Measurements from ENCODE around the gene ABHD12B.

GRCh38 chr14:50844391-50844790 is 27.5 kb upstream of the ABHD12B start:
- no peak for TF ChIP-seq POLR2AphosphoS5 (IDR thresholded peaks at IDR 0.05; ENCODE audit: low read depth, low read length)
- TF ChIP-seq, protein P1, sequence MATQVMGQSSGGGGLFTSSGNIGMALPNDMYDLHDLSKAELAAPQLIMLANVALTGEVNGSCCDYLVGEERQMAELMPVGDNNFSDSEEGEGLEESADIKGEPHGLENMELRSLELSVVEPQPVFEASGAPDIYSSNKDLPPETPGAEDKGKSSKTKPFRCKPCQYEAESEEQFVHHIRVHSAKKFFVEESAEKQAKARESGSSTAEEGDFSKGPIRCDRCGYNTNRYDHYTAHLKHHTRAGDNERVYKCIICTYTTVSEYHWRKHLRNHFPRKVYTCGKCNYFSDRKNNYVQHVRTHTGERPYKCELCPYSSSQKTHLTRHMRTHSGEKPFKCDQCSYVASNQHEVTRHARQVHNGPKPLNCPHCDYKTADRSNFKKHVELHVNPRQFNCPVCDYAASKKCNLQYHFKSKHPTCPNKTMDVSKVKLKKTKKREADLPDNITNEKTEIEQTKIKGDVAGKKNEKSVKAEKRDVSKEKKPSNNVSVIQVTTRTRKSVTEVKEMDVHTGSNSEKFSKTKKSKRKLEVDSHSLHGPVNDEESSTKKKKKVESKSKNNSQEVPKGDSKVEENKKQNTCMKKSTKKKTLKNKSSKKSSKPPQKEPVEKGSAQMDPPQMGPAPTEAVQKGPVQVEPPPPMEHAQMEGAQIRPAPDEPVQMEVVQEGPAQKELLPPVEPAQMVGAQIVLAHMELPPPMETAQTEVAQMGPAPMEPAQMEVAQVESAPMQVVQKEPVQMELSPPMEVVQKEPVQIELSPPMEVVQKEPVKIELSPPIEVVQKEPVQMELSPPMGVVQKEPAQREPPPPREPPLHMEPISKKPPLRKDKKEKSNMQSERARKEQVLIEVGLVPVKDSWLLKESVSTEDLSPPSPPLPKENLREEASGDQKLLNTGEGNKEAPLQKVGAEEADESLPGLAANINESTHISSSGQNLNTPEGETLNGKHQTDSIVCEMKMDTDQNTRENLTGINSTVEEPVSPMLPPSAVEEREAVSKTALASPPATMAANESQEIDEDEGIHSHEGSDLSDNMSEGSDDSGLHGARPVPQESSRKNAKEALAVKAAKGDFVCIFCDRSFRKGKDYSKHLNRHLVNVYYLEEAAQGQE (IDR thresholded peaks at IDR 0.05; ENCODE audit: insufficient read depth in 1 of 2, low read depth in 2 of 2, low read length in 2 of 2) = no peak
